IMR-90 (cell line): ENCODE data around the gene RALGPS1. TPM values are rescaled to one million over a fixed set of nuclear protein-coding genes. Genes with fewer than 3 reads are reported as not detected.

Experiments used
- ATAC-seq: fragments of 200-7000 bp; cut with Tn5 transposase; 2 replicates; pipeline ENCODE4 v1.9.1; 2020; ENCODE audit warnings: low read depth, mild to moderate bottlenecking, moderate library complexity
- BruUV-seq: library from RNA; stranded (reverse); fragments of 400-500 nt; replicated peaks from 2 replicates; lab custom pipeline; 2021; lab: Mats Ljungman, UMichigan
- CTCF ChIA-PET: fragments of 300-600 bp; formaldehyde crosslinking; extraction: SDS; loops from one replicate; lab custom pipeline; 2021; ENCODE audit warnings: antibody characterized with exemption; lab: Yijun Ruan, JAX
- POLR2A ChIA-PET: fragments of 300-600 bp; sonication (Branson Sonifier 250); formaldehyde crosslinking; loops from one replicate; lab custom pipeline; 2022; ENCODE audit warnings: antibody characterized with exemption; ENCODE audit not compliant: unreplicated experiment; lab: Charles Lee
- DNase-seq: peaks from one replicate; pipeline ENCODE4 v3.0.0; 2013
- H2AFZ ChIP-seq: replicated peaks from 2 replicates; pipeline ENCODE3; 2013; ENCODE audit warnings: low read length, mild to moderate bottlenecking; ENCODE audit not compliant: poor library complexity
- H2AK5ac ChIP-seq: 2 replicates; pipeline ENCODE4 v1.6.1; 2013; ENCODE audit warnings: low read depth, low read length, inconsistent platforms
- H2AK9ac ChIP-seq: replicated peaks from 2 replicates; pipeline ENCODE3; 2013; ENCODE audit warnings: mild to moderate bottlenecking, low read depth, low read length, moderate library complexity; ENCODE audit not compliant: poor library complexity
- H2BK120ac ChIP-seq: 2 replicates; pipeline ENCODE4 v1.6.1; 2013; ENCODE audit warnings: low read depth, low read length, inconsistent platforms
- H2BK15ac ChIP-seq: 3 replicates; pipeline ENCODE4 v1.6.1; 2013; ENCODE audit warnings: low read depth, low read length, inconsistent platforms
- H2BK20ac ChIP-seq: 2 replicates; pipeline ENCODE4 v1.6.1; 2013; ENCODE audit warnings: low read depth, mild to moderate bottlenecking, inconsistent platforms, low read length, moderate library complexity
- H2BK5ac ChIP-seq: 2 replicates; pipeline ENCODE4 v1.6.1; 2013; ENCODE audit warnings: mild to moderate bottlenecking, low read depth, low read length, inconsistent platforms; ENCODE audit not compliant: poor library complexity, severe bottlenecking
- H3K14ac ChIP-seq: replicated peaks from 2 replicates; pipeline ENCODE4 v1.6.1; 2013; ENCODE audit warnings: low read depth, low read length, inconsistent platforms
- H3K18ac ChIP-seq: 2 replicates; pipeline ENCODE4 v1.6.1; 2013; ENCODE audit warnings: low read depth, low read length, control low read depth
- H3K23ac ChIP-seq: 2 replicates; pipeline ENCODE4 v1.6.1; 2013; ENCODE audit warnings: low read depth, low read length, inconsistent platforms
- H3K27ac ChIP-seq: 2 replicates; pipeline ENCODE4 v1.5.1; 2013; ENCODE audit warnings: mild to moderate bottlenecking, control low read depth, low read length; ENCODE audit not compliant: insufficient read depth
- H3K27me3 ChIP-seq: 2 replicates; pipeline ENCODE4 v1.6.1; 2013; ENCODE audit warnings: low read length; ENCODE audit not compliant: control insufficient read depth, insufficient read depth
- H3K36me3 ChIP-seq: 2 replicates; pipeline ENCODE4 v1.6.1; 2013; ENCODE audit warnings: low read length, mixed read lengths; ENCODE audit not compliant: control insufficient read depth, insufficient read depth
- H3K4ac ChIP-seq: 2 replicates; pipeline ENCODE4 v1.6.1; 2013; ENCODE audit warnings: low read depth, low read length, inconsistent platforms
- H3K4me1 ChIP-seq: 2 replicates; pipeline ENCODE4 v1.6.1; 2013; ENCODE audit warnings: low read length, mixed read lengths; ENCODE audit not compliant: control insufficient read depth, insufficient read depth
- H3K4me2 ChIP-seq: 2 replicates; pipeline ENCODE4 v1.6.1; 2013; ENCODE audit warnings: low read depth, mild to moderate bottlenecking, control low read depth, low read length, moderate library complexity
- H3K4me3 ChIP-seq: 2 replicates; pipeline ENCODE4 v1.5.1; 2013; ENCODE audit warnings: low read depth, mild to moderate bottlenecking, control low read depth, low read length, moderate library complexity; ENCODE audit not compliant: insufficient read depth
- H3K56ac ChIP-seq: 2 replicates; pipeline ENCODE4 v1.6.1; 2013; ENCODE audit warnings: low read length, inconsistent platforms; ENCODE audit not compliant: insufficient read depth; ENCODE audit errors: extremely low read depth
- H3K79me1 ChIP-seq, 2 experiments: 2 replicates each; pipeline ENCODE4 v1.6.1; 2013; ENCODE audit warnings: low read length in 2 of 2, inconsistent platforms in 1 of 2, low read depth in 1 of 2
- H3K9ac ChIP-seq: 2 replicates; pipeline ENCODE4 v1.6.1; 2013; ENCODE audit warnings: low read depth, low read length, control low read depth
- H3K9me1 ChIP-seq: 2 replicates; pipeline ENCODE4 v1.6.1; 2013; ENCODE audit warnings: low read length, inconsistent platforms; ENCODE audit not compliant: insufficient read depth
- H3K9me3 ChIP-seq: 2 replicates; pipeline ENCODE4 v1.6.1; 2013; ENCODE audit warnings: low read length; ENCODE audit not compliant: control insufficient read depth, insufficient read depth
- H4K20me1 ChIP-seq: 2 replicates; pipeline ENCODE4 v1.6.1; 2013; ENCODE audit warnings: low read length, inconsistent platforms; ENCODE audit not compliant: insufficient read depth
- H4K5ac ChIP-seq: 2 replicates; pipeline ENCODE4 v1.6.1; 2013; ENCODE audit warnings: mild to moderate bottlenecking, low read depth, low read length, control low read depth
- H4K8ac ChIP-seq, 2 experiments: 2 replicates each; pipeline ENCODE4 v1.6.1; 2013; ENCODE audit warnings: low read depth in 2 of 2, low read length in 2 of 2, control low read depth in 1 of 2, inconsistent platforms in 1 of 2
- H4K91ac ChIP-seq: 2 replicates; pipeline ENCODE4 v1.6.1; 2013; ENCODE audit warnings: low read depth, low read length, inconsistent platforms; ENCODE audit not compliant: insufficient read depth
- BHLHE40 ChIP-seq: fragments of 150-350 bp; IDR thresholded peaks from 2 replicates; pipeline ENCODE4 v1.6.1; 2016; ENCODE audit warnings: mild to moderate bottlenecking, low read depth, low read length
- CEBPB ChIP-seq: IDR thresholded peaks from 2 replicates; pipeline ENCODE4 v1.6.1; 2012; ENCODE audit warnings: low read depth, low read length, improper control_type of control experiment
- CHD1 ChIP-seq: IDR thresholded peaks from 2 replicates; pipeline ENCODE4 v1.6.1; 2012; ENCODE audit warnings: low read depth, low read length, improper control_type of control experiment
- FOS ChIP-seq: fragments of 150-350 bp; IDR thresholded peaks from 2 replicates; pipeline ENCODE4 v1.6.1; 2016; ENCODE audit warnings: low read depth, low read length
- MAFK ChIP-seq: IDR thresholded peaks from 2 replicates; pipeline ENCODE4 v1.6.1; 2012; ENCODE audit warnings: low read depth, low read length, improper control_type of control experiment
- MAZ ChIP-seq: IDR thresholded peaks from 2 replicates; pipeline ENCODE4 v1.6.1; 2012; ENCODE audit warnings: low read depth, mild to moderate bottlenecking, low read length, improper control_type of control experiment, moderate library complexity, borderline replicate concordance
- MXI1 ChIP-seq: IDR thresholded peaks from 2 replicates; pipeline ENCODE4 v1.6.1; 2012; ENCODE audit warnings: low read depth, mild to moderate bottlenecking, low read length, moderate library complexity, borderline replicate concordance
- NFE2L2 ChIP-seq: fragments of 150-350 bp; IDR thresholded peaks from 2 replicates; pipeline ENCODE4 v1.6.1; 2016; ENCODE audit warnings: low read depth, mild to moderate bottlenecking, low read length
- POLR2A ChIP-seq: IDR thresholded peaks from 2 replicates; pipeline ENCODE4 v1.6.1; 2012; ENCODE audit warnings: mild to moderate bottlenecking, low read depth, low read length
- RAD21 ChIP-seq: IDR thresholded peaks from 2 replicates; pipeline ENCODE4 v1.6.1; 2012; ENCODE audit warnings: low read length, improper control_type of control experiment
- RCOR1 ChIP-seq: IDR thresholded peaks from 2 replicates; pipeline ENCODE4 v1.6.1; 2012; ENCODE audit warnings: mild to moderate bottlenecking, low read length, improper control_type of control experiment; ENCODE audit not compliant: insufficient replicate concordance
- RFX5 ChIP-seq: IDR thresholded peaks from 2 replicates; pipeline ENCODE4 v1.8.0; 2012; ENCODE audit warnings: low read depth, mild to moderate bottlenecking, low read length, moderate library complexity
- WGBS, 2 experiments: methylation state at CpG; one replicate each; pipeline versions ENCODE4 v1.1.5 to v1.1.7; 2013; ENCODE audit warnings: missing lambda C conversion rate in 2 of 2; ENCODE audit not compliant: insufficient read length in 1 of 2; ENCODE audit errors: extremely low coverage in 2 of 2; 5-methylcytosine and 5-hydroxymethylcytosine counted together
- dilution Hi-C: fragments of 300-500 bp; cut with HindIII; formaldehyde crosslinking; loops from one replicate; pipeline ENCODE4 v1.14.3; 2018; ENCODE audit warnings: low sequenced_read_pairs; ENCODE audit not compliant: unreplicated experiment
- in situ Hi-C: fragments of 300-500 bp; cut with MboI; formaldehyde crosslinking; loops from 3 replicates; pipeline ENCODE4 v1.14.3; 2019; ENCODE audit warnings: low sequenced_read_pairs, inconsistent platforms, mixed read lengths
- intact Hi-C: fragments of 100-400 bp; cut with micrococcal nuclease; formaldehyde crosslinking; loops from 2 replicates; pipeline ENCODE4 v1.10.0; 2022
- polyA plus RNA-seq, 3 experiments: library from polyadenylated mRNA; depleted of rRNA; stranded (reverse); fragments of >200 nt; gene quantifications; 2 replicates each; pipeline ENCODE4 v1.2.3, GENCODE V29; 2012; ENCODE audit warnings: low replicate concordance in 1 of 3
- total RNA-seq: library from RNA; depleted of rRNA; stranded (reverse); fragments of >200 nt; gene quantifications from 2 replicates; pipeline ENCODE4 v1.2.3, GENCODE V29; 2012
- TF ChIP-seq, protein P1 (sequence below): conservative IDR thresholded peaks from 2 replicates; pipeline ENCODE4 v1.5.1; 2012; ENCODE audit warnings: mild to moderate bottlenecking, low read depth, low read length, improper control_type of control experiment

RALGPS1 gene
- total and polyA plus RNA-seq, 2 of the 4 experiments (the other 2 are of a cell fraction): 0.90 to 2.8 TPM

DNA sequence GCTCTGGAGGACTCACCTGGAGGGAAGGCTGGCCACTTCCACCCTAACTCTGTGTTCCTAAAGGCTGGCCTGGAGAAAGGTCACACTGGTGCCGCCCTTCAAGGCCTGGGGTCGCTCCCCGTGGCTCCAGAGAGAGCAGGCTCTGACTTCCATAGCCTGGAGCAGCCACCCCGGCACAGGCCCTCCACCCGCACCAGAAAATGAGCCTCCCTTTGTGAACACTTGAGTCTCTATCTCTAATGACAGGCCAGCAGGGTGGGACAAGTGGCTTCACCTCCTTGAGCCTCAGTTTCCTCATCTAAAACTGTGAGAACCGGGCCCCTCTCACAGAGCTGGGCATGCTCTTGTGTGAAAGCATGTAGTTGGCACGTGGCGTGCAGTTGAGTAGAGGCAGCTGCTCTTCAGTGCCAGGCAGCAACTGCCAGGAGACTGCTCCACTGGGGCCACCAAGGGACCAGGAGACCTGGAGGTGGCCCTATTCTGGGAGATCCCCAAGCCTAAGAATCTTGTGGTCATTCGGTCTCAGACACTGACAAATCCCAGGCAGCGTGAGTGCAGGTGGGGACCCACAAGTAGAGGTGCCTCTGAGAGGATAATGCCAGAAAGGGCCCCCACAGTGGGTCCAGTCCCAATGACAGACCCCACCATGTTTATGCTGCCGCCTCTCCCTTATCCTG is 293.3 kb downstream of the RALGPS1 start:
- POLR2A ChIA-PET: no interaction called here
- peaks cover 4% of the 10 kb centered on the region; the same call in 1 of the 2 replicates for H3K9me1 ChIP-seq
- H3K9ac ChIP-seq: no peak overlapping the region
- H3K27me3 ChIP-seq: peaks cover 11% of the 10 kb centered on the region
- no peak overlapping the region for H2AK5ac ChIP-seq
- H3K4me3 ChIP-seq: no peak overlapping the region
- no peaks in the 10 kb centered on the region for H3K9me3 ChIP-seq
- TF ChIP-seq MAFK (no peak), MXI1 (no peak), BHLHE40 (no peak), MAZ (no peak), RAD21 (no peak), CEBPB (no peak), RFX5 (no peak), NFE2L2 (no peak), CHD1 (no peak), RCOR1 (no peak), POLR2A (no peak), FOS (no peak)
- TF ChIP-seq, protein P1, sequence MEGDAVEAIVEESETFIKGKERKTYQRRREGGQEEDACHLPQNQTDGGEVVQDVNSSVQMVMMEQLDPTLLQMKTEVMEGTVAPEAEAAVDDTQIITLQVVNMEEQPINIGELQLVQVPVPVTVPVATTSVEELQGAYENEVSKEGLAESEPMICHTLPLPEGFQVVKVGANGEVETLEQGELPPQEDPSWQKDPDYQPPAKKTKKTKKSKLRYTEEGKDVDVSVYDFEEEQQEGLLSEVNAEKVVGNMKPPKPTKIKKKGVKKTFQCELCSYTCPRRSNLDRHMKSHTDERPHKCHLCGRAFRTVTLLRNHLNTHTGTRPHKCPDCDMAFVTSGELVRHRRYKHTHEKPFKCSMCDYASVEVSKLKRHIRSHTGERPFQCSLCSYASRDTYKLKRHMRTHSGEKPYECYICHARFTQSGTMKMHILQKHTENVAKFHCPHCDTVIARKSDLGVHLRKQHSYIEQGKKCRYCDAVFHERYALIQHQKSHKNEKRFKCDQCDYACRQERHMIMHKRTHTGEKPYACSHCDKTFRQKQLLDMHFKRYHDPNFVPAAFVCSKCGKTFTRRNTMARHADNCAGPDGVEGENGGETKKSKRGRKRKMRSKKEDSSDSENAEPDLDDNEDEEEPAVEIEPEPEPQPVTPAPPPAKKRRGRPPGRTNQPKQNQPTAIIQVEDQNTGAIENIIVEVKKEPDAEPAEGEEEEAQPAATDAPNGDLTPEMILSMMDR: no peak
- H2BK20ac ChIP-seq: no peak overlapping the region
- no peak overlapping the region for H3K18ac ChIP-seq
- in situ Hi-C loops: no loop called here
- BruUV-seq: no TSS peak
- H2BK15ac ChIP-seq: no peak overlapping the region
- DNase-seq (no peak), ATAC-seq (no peak)
- intact Hi-C loops: loop anchor here (10.0 kb wide), 1 partner anchor 717 kb away; no protein-coding TSS in a partner anchor
- 91% methylated on average over 4 of the region's 11 CpGs; no CpG with 5 or more reads in 1 of the 2 experiments for WGBS, 2 experiments
- dilution Hi-C loops: no loop called here
- no peak overlapping the region for H3K23ac ChIP-seq
- H3K36me3 ChIP-seq: no peaks in the 10 kb centered on the region
- no peak overlapping the region for H3K27ac ChIP-seq
- no peaks in the 10 kb centered on the region for H4K20me1 ChIP-seq
- H2AK9ac ChIP-seq: peak overlapping the region; percentile 11
- H2BK120ac ChIP-seq: no peak overlapping the region
- H3K79me1 ChIP-seq: no peaks in the 10 kb centered on the region
- H2AFZ ChIP-seq: no peak overlapping the region
- H3K4ac ChIP-seq: no peak overlapping the region
- no peak overlapping the region for H4K91ac ChIP-seq
- peaks cover 2% of the 10 kb centered on the region; the same call in 1 of the 2 replicates for H3K4me1 ChIP-seq
- no peak overlapping the region for H4K5ac ChIP-seq
- H3K56ac ChIP-seq: no peak overlapping the region
- H3K14ac ChIP-seq: no peak overlapping the region
- H4K8ac ChIP-seq: no peak overlapping the region
- CTCF ChIA-PET: no interaction called here
- no peak overlapping the region for H2BK5ac ChIP-seq
- no peak overlapping the region for H3K4me2 ChIP-seq
